NCI-H1694 (cell line): ENCODE data around the gene FOXI3.

Experiments used
- DNase-seq: peaks from one replicate; lab custom pipeline; 2025; lab: John Stamatoyannopoulos, UW

Gene FOXI3

DNA sequence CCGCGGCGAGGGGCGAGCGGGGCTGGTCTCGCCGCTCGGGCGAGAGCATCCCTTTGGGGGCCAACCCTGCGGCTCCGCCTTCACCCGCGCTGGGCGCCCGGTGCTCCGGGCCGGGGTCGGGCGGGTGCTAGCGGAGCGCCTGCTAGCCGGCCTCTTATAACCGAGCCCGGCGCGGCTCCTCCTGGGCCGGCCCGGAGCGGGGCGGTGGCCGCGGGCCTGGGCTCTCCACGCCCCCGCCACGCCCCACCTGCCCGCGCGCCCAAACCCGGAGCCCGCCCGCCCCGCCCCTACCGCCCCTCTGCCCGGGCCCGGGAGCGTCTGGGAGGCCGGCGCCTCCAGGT lies at the start of gene FOXI3:
TSS of gene FOXI3 (minus strand) at position 129 of the 341 bp plus-strand sequence. CDS start 158 bp downstream, outside the sequence.
- DNase-seq, result no peak

DNA sequence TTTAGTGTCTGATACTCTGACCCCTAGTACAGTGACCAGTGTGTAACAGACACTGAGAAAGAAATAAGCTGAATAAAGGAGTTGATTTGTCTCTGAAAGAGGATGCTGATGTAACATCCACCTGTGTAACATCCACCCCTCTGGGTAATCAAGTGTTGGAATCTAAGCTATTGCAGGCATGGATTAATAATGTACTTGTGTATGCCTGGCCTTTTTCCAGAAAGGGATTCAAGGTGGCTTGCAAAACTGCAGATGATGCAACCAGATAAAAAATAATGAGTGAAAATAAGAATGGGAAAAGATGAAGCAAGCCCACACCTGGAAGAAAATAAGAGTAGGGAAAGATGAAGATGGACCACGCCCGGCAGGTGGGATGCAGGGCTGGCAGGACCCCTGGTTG lies 48.2 kb upstream of the FOXI3 start:
- no peak for DNase-seq

DNA sequence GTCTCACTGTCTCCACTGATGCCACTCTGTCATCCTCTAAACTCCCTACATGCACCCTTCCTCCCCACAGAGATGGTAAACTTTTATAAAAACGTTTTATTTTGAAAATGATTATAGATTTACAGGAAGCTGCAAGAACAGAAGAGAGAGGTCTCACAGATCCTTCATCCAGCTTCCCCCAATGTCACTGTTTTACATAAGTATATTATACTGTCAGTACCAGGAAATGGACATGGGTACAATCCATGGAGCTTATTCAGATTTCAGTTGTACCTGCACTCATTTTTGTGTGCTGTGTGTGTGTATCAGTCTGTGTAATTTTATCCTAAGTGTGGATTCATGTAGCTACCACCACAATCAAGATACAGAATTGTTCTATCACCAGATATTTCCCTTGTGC lies 46.7 kb upstream of the FOXI3 start:
- DNase-seq, result no peak

DNA sequence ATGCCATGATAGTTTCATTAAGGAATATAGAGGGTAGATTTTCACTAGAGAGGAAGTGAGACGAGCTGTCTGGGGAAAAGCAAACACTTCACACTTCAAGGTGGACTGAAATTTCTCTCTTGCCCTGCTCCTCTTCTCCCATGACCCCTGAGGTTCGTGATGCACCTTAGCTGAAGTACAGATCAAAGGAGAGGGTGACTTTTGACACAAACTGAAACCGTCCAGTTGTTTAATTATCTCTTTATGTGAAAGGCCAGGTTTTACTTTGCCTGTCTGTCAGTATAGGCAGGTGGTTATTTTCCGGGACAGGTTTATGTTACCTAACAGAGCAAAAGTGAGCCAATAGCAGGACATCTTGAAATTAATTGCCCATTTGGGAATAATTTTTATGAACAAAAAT lies 41.0 kb upstream of the FOXI3 start:
- no peak for DNase-seq

DNA sequence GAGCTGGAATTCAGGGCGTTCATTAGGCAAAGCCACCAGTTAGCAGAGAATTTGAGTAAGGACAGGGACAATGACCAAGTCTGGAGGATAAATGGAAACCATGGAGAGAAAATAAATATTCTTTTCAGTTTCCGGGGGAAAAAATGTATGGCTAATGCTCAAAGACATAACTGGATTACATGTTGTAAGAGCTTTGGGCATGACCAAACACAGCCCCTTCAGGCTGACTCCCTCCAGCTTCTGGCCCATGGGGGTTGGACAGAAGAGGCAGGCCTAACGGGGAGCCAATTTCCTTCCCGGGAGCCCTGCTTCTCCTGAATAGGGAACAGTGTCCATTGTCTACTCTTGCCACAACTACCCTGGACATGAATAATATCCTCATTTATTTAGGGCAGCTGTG lies 39.5 kb upstream of the FOXI3 start:
- DNase-seq, result no peak

DNA sequence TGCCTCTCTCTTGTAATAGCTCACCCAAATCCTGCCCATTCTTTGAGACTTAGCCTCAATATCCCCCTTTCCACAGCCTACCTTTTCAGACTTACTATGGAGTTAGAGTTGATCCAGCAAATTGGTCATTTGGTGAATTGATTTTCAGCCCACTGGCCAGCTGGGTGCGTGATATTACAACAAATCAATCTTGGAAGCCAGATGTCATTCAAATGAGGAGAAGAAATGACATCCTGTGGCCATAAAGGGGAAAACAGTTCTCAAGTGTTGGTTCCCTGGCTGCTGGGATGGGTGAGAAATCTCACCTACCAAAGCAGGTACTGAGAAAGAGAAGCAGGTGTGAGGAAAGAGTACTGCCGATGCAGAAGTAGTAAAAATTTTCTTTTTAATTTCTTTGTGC lies 36.7 kb upstream of the FOXI3 start:
- no peak for DNase-seq

DNA sequence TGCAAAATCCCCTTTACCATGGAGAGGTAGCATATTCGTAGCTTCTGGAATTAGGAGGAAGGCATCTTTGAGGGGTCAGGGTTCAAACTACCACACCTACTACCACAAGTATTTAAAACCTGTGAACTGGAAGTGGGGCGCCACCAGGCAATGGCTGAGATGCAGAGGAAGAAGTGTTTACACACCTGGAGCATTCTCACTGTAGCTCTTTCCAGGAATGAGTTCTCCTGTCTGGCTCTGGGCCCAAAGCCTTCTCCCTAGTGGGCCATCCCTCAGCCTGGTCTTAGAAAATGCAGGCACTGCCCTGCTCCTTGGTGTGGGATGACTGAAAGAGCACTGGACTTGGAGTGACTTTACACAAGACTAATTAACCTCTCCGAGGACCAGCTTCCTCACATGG lies 30.7 kb upstream of the FOXI3 start:
- DNase-seq, result no peak

DNA sequence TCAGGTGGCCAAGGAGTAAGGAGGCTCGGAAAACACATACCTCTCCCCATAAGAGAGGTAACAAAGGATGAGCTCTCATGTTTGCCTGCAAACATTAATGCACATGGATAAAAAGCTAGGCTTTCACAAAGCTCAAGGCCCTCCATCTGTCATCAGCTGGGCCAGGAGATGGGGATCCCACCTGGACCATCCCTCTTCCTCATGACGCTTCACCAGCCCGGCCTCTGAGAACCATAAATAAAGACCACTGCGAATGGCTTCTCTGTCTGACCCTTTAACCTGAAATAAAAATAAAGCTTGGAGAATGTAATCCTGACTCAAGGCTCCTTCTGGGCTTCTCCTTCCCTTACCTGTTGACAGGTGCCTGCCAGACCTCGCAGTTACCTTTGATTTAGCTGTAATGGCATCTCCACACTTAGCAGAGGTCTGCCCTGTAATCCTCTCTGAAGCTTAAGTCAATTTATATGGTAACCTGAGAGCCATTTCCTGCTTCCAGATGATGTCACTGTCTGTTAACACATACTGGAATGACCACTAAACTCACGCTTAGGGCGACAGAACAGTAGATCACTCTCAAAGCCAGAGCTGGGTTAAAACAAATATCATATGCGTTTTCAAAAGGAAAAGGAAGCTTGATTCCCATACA lies 29.3 kb upstream of the FOXI3 start:
- no peak for DNase-seq

DNA sequence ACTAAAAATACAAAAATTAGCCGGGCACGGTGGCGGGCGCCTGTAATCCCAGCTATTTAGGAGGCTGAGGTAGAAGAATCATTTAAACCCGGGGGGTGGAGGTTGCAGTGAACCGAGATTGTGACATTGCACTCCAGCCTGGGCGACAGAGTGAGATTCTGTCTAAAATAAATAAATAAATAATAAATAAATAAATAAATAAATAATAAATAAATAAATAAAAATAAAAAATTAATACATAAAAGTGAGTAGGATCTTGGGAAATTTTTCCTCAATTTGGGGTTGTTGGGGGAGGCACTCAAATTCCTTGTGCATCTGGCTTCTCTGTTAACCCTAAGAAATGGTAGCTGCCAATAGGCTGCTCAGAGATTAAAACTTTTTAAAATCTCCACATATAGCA lies 20.3 kb upstream of the FOXI3 start:
- no peak for DNase-seq

DNA sequence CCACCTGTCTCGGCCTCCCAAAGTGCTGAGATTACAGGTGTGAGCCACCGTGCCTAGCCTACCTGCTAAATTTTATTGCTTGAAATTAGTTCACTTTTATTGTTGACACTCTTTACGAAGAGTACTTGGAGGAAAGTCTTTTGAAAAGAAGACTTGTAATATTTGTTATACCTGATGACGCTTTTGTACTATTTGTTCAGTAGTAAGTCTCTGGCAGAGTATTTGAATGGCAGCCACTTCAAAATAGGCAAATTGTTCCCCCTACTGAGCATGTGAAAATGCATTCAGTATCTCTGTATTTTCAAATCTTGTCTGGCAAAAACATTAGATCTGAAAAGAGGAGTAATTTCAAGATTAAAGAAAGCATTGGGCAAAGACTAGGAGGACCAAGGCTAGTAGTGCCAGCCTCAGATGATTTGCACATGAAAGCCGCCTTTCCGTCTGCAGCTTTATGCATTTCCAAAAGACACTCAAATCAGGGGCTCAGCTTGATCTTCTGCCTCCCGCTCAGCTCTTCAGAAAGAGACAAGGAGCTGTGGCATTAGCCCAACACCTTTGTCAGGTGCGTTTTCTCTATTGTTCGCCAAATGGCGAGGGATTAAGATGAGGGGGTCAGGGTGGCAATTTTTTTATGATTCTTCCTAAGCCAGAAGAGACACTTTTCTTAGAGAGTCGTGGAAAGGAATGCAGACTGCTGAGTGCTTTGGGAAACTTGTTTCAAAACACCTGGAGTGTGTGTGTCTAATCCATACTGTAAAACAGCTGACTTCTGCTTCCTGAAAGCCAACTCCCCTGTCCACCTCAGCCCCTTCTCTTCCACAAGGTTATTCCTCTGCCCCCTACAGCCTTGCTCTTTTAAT lies 18.8 kb upstream of the FOXI3 start:
- no peak for DNase-seq

DNA sequence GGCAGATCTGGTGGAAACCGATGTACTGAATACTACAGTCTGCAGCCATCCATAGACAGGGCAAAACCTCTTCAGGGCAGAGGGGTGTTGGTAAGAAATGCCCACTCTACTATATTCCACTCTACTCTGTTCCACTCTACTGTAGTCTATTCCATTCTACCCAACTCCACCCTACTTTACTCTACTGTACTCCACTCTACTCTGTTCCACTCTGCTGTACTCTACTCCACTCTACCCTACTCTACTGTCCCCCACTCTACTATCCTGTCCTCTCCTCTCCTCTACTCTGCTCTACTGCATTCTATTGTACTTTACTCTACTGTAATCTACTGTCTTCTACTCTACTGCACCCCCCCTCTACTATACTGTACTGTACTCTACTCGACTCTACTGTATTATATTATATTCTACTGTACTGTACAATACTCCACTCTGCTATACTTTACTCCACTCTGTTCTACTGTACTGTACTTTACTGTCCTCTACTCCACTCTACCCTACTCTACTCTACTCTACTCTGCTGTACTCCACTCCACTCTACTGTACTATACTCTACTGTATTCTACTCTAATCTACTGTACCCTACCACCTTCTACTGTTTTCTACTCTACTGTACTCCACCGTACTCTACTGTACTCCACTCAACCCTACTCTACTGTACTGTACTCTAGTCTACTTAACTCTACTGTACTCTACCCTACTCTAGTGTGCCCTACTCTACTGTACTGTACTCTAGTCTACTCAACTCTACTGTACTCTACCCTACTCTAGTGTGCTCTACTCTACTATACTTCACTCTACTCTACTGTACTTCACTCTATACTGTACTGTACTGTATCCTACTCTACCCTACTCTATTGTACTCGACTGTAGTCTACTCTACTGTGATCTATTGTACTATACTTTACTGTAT lies 17.0 kb upstream of the FOXI3 start:
- no peak for DNase-seq

DNA sequence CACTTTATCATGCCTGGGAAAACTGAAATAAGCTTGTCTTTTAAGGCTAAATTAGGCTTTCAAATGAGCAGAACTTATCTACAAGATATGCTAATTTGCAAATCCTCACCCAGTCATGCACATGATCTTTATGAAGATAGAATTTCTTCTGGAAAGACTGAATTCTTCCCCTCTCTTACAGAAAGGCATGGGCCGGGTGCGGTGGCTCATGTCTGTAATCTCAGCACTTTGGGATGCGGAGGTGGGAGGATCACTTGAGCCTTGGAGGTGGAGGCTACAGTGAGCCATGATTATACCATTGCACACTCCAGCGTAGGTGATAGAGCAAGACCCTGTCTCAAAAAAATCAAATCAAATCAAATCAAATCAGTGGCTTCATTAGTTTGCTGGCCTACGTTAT lies 11.7 kb upstream of the FOXI3 start:
- no peak for DNase-seq

DNA sequence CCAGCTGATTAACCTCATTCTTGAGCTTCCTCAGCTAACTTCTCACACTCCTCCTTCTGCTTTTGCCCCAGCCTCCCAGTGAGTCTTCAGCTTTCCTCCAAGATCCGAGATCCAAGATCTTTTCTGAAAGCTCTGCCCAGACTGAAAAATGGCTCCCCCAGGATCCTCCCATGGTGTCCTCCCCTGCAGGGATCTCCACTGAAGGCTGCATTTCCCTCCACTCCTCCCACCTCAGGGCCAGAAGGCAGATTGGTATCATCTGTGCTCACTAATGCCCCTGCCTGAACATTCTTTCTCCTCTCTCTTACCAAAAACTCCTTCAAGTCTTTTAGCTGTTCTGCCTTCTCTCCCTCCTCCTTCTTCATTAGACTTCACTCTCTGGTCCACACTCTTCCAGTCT lies 6.1 kb upstream of the FOXI3 start:
- no peak for DNase-seq

DNA sequence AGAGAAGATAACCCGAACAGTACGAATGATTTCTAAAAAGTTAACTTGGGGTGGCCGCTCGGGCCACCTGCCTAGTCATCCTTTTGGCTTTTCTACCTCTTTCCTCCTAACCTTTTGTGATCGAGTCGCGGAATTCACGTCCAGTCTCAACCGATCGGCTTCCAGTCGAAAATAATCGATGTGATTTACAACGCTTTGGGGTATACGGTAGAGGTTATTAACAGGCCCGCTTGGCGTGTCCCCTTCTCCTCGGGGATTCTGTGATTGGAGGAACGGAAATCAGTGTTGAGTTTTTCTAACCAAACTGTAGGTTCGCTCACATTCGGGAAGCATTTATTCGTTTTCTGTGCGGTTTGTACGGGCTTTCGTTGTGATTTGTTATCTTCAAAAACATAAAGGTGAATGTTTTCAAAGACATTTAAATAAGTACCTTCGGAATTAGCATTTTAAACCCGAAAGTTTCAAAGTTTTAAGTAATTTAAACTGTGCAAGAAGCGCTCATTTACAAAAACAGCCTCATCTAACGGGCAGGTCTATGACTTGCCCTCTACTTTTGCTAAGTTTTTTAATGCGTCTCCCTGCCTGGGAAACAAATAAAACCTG lies 588 bp upstream of the FOXI3 start:
- no peak for DNase-seq

DNA sequence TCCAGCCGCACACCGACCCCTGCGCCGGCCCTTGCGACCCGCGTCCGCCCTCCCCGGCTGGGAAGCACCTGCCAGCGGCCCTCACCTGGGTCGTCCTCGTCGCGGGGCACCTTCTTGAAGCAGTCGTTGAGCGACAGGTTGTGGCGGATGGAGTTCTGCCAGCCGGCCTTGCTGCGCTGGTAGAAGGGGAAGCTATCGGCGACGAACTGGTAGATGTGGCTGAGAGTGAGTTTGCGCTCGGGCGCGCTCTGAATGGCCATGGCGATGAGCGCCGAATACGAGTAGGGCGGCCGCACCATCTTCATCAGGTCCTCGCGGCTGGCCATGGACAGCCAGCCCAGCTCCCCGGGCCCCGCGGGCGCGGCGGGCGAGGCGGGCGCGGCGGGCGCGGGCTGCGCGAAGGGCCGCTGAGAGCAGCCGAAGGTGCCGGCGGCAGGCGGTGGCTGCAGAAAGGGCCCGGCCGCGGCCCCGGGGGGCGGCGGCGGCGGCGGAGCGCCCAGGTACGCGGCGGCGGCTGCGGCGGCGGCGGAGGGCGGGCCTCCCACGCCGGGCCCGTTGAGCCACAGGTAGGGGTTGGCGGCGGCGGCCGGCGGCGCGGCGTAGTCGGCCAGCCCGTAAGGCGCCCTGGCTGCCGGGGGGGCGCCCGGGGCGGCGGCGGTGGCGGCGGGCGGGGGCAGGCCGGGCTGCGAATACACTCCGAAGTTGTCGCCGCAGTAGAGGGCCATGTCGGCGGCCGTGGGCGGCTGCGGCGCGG lies 505 bp downstream of the FOXI3 start:
- DNase-seq, result no peak

DNA sequence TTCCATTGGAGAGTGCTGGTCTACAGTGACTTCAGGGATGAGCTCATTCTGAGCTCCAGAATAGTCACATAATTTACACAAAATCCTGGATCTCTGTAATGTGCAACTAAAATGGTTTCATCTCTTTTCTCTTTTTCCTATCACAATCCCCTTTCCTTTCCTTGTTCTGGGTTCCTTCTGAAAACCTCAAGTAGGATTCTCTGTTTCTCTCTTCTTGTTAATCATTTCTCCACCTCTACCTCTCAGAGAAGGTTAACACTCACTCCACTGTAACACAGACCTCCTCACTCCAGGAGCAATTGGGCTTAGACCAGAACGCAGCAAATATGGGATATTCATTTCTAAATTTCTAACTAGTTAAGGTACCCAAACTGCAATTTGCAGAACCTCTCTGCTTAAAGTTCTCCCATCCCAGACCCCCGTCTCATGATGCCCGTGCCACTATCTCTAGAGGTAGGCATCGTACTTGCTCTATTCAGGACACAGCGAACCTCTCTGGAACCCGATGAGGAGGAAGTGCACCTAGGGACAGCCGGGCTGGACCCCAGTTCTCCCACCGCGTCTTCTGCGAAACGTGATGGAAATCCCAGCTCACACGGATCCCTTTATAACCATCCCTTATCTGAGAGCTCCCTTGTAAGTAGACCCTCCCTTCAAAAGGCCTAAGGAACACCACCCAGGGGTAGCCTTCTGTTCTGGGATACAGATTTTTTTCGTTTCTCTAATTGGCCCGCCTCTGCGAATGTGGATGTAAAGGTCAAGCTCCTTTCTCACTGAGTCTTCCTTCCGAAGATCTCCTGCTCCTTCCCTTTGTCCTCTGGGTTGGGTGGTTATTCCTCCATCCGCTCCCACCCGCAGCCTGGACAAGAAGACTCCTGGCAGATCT lies 1.3 kb downstream of the FOXI3 start:
- DNase-seq, result no peak

DNA sequence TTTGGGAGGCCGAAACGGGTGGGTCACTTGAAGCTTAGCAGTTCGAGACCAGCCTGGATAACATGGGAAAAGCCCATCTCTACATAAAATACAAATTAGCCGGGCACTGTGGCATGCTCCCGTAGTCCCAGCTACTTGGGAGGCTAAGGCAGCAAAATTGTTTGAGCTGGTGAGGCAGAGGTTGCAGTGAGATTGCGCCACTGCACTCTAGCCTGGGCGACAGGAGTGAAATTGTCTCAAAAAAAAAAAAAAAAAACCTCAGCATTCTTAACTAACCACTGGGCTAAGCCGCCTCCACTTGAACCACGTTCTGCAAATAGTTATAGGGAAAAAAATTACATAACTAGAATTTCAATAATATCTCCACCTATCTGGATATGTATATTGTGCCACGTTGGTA lies 2.3 kb downstream of the FOXI3 start:
- no peak for DNase-seq

DNA sequence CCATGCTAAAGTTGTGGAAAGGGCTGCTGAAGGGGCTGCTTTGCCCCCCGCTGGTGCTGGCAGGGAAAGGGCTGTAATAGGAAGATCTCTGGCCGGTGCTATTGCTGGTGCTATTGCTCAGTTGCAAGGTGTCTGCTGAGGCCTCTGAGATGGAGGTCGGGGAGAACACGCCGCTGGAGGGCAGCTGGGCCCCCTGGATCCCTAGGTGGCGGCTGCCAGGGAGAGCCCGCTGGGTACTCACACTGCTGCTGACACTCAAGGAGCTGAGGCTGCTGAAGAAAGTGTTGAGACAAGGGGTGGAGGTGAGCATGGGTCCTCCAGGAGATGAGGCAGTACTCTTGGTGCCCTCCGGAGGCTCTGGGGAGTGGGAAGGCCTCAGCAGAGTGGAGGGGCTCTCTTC lies 4.2 kb downstream of the FOXI3 start:
- no peak for DNase-seq

DNA sequence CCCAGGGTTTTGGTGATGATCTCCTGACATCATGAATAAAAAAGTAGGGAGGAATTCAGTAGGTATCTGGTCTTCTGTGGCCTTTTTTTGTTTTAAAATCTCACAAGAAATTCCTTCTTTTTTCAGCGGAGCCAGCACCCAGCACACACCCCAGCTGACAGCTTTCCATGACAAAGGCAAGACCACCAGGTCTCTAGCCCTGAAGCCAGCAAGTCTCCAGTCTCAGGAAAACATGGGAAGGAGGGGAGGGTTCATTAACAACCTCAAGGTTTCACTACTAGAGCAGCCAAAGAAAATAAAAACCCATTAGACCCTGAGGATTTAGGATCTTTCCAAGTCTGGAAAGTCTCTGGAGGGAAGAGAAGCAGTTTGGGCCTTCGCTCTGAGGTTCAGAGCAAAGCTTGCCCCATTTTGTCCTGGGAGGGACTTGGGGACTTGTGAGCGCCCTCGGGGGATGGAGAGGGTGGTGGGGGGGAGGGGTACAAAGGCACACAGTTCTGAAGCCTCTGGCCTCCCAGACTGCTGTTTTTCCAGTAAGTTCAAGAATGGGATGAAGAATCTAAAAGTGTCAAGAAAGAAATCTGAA lies 9.0 kb downstream of the FOXI3 start:
- no peak for DNase-seq

DNA sequence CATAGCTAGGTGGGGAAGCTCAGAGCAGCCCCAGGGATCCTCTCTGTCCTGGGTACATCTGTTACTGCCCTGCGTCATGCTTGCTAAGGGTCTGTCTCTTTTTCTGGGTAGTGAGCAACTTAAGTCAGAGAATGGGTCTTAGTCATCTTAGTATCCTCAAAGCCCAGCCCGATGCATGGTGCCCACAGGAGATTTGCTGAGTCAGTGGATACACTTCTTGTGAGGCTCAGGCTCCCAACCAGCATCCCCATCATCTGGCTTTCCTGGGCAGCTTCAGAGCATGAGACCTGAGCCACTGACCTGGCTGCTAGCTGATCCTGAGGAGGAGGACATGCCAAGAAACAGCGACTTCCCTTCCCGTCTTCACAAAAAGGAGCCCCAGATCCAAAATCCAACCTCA lies 10.0 kb downstream of the FOXI3 start:
- no peak for DNase-seq
